Activated naive CD4-positive, alpha-beta T cell treated with anti-CD3 and anti-CD28 coated beads, Interleukin-2, amount 10 ng/mL, durations not matched to agents 7 days and 5 days (primary cell): ENCODE results near the gene ZNF718.
"Not testable (repeated sequence)": the region's sequence is repeated elsewhere in the genome, so short reads cannot be mapped to it uniquely, and the experiment has no call there.

Source experiments
- CTCF ChIA-PET: fragments of 350-600 bp; sonication (Branson Sonifier 250); formaldehyde crosslinking; loops from one replicate; lab custom pipeline; 2021; ENCODE audit warnings: antibody characterized with exemption; lab: Charles Lee
- DNase-seq: peaks from one replicate; pipeline ENCODE4 v3.0.0-alpha.2; 2020
- H3K27ac Mint-ChIP-seq: one replicate; pipeline ENCODE4 v1.8.0; 2021; ENCODE audit warnings: mild to moderate bottlenecking, moderate library complexity, mixed read lengths
- H3K27me3 Mint-ChIP-seq: one replicate; pipeline ENCODE4 v1.8.0; 2021; ENCODE audit warnings: mild to moderate bottlenecking, mixed read lengths
- H3K36me3 Mint-ChIP-seq: one replicate; pipeline ENCODE4 v1.8.0; 2021; ENCODE audit warnings: mixed read lengths
- H3K4me1 Mint-ChIP-seq: one replicate; pipeline ENCODE4 v1.8.0; 2021; ENCODE audit warnings: mixed read lengths
- H3K4me3 Mint-ChIP-seq: one replicate; pipeline ENCODE4 v1.8.0; 2021; ENCODE audit warnings: mild to moderate bottlenecking, moderate library complexity, mixed read lengths
- H3K9me3 Mint-ChIP-seq: one replicate; pipeline ENCODE4 v1.8.0; 2021; ENCODE audit warnings: mixed read lengths

Gene ZNF718

GRCh38 chr4:182225-182624 is 57.9 kb downstream of the ZNF718 start:
- H3K4me1 Mint-ChIP-seq, H3K27me3 Mint-ChIP-seq, H3K4me3 Mint-ChIP-seq, CTCF ChIA-PET, H3K27ac Mint-ChIP-seq, DNase-seq: not testable (repeated sequence)
- Mint-ChIP-seq H3K36me3 (peaks cover 24% of the 10 kb centered on the region), H3K9me3 (peaks cover 74% of the 10 kb centered on the region)

- no peak for DNase-seq
- Mint-ChIP-seq H3K9me3 (peaks cover 66% of the 10 kb centered on the region), H3K4me3 (no peak overlapping the region), H3K36me3 (peaks cover 14% of the 10 kb centered on the region), H3K27me3 (no peaks in the 10 kb centered on the region), H3K4me1 (no peaks in the 10 kb centered on the region), H3K27ac (no peak overlapping the region)
- CTCF ChIA-PET = no interaction called here
These were observed 63.8 kb downstream of the ZNF718 start for GRCh38 chr4:188091-188490.

- H3K36me3 Mint-ChIP-seq, H3K27me3 Mint-ChIP-seq, CTCF ChIA-PET, DNase-seq, H3K4me3 Mint-ChIP-seq, H3K27ac Mint-ChIP-seq, H3K4me1 Mint-ChIP-seq: not testable (repeated sequence)
- peaks cover 66% of the 10 kb centered on the region for H3K9me3 Mint-ChIP-seq
These were observed 70.9 kb downstream of the ZNF718 start for GRCh38 chr4:195159-195558.

- CTCF ChIA-PET = no interaction called here
- H3K9me3 Mint-ChIP-seq = peaks cover 65% of the 10 kb centered on the region
- H3K36me3 Mint-ChIP-seq = peaks cover 16% of the 10 kb centered on the region
- no peak overlapping the region for H3K27ac Mint-ChIP-seq
- no peak overlapping the region for H3K4me3 Mint-ChIP-seq
- H3K27me3 Mint-ChIP-seq = no peaks in the 10 kb centered on the region
- H3K4me1 Mint-ChIP-seq = no peaks in the 10 kb centered on the region
- no peak for DNase-seq
These were observed 76.6 kb downstream of the ZNF718 start for GRCh38 chr4:200936-201335.

GRCh38 chr4:202822-203221 is 78.5 kb downstream of the ZNF718 start:
- Mint-ChIP-seq H3K36me3 (peaks cover 19% of the 10 kb centered on the region), H3K9me3 (peaks cover 62% of the 10 kb centered on the region)
- CTCF ChIA-PET, H3K27me3 Mint-ChIP-seq, H3K4me1 Mint-ChIP-seq, DNase-seq, H3K27ac Mint-ChIP-seq, H3K4me3 Mint-ChIP-seq: not testable (repeated sequence)

GRCh38 chr4:205097-205756 is 80.9 kb downstream of the ZNF718 start:
- CTCF ChIA-PET = no interaction called here
- DNase-seq = no peak
- H3K27ac Mint-ChIP-seq = no peak overlapping the region
- H3K9me3 Mint-ChIP-seq = peaks cover 57% of the 10 kb centered on the region
- no peaks in the 10 kb centered on the region for H3K27me3 Mint-ChIP-seq
- H3K36me3 Mint-ChIP-seq = peaks cover 19% of the 10 kb centered on the region
- peaks cover 18% of the 10 kb centered on the region for H3K4me1 Mint-ChIP-seq
- no peak overlapping the region for H3K4me3 Mint-ChIP-seq

GRCh38 chr4:206054-206453 is 81.8 kb downstream of the ZNF718 start:
- Mint-ChIP-seq H3K27ac (no peak overlapping the region), H3K36me3 (peaks cover 19% of the 10 kb centered on the region), H3K9me3 (peaks cover 55% of the 10 kb centered on the region)

GRCh38 chr4:208416-209096 is 84.3 kb downstream of the ZNF718 start:
- DNase-seq, H3K4me3 Mint-ChIP-seq, H3K27me3 Mint-ChIP-seq, CTCF ChIA-PET, H3K27ac Mint-ChIP-seq: not testable (repeated sequence)
- Mint-ChIP-seq H3K9me3 (peaks cover 46% of the 10 kb centered on the region), H3K36me3 (peaks cover 20% of the 10 kb centered on the region), H3K4me1 (peaks cover 30% of the 10 kb centered on the region)

More at GRCh38 chr4:206054-206453, 81.8 kb downstream of the ZNF718 start:
- DNase-seq = no peak
- CTCF ChIA-PET = no interaction called here
- Mint-ChIP-seq H3K27me3 (no peaks in the 10 kb centered on the region), H3K4me3 (no peak overlapping the region), H3K4me1 (peaks cover 22% of the 10 kb centered on the region)

- CTCF ChIA-PET = no interaction called here
- no peak for DNase-seq
- H3K4me1 Mint-ChIP-seq = peaks cover 32% of the 10 kb centered on the region
- peaks cover 55% of the 10 kb centered on the region for H3K9me3 Mint-ChIP-seq
- peaks cover 19% of the 10 kb centered on the region for H3K36me3 Mint-ChIP-seq
- H3K27ac Mint-ChIP-seq = peak overlapping the region; percentile 82
- no peak overlapping the region for H3K4me3 Mint-ChIP-seq
- no peaks in the 10 kb centered on the region for H3K27me3 Mint-ChIP-seq
These were observed 86.8 kb downstream of the ZNF718 start for GRCh38 chr4:211033-211511.

GRCh38 chr4:212438-213188 is 88.3 kb downstream of the ZNF718 start:
- Mint-ChIP-seq H3K4me1 (peaks cover 31% of the 10 kb centered on the region), H3K27ac (no peak overlapping the region), H3K27me3 (no peaks in the 10 kb centered on the region), H3K9me3 (peaks cover 58% of the 10 kb centered on the region), H3K4me3 (no peak overlapping the region), H3K36me3 (peaks cover 17% of the 10 kb centered on the region)
- CTCF ChIA-PET = no interaction called here
- DNase-seq = no peak

GRCh38 chr4:213189-213535 is 88.9 kb downstream of the ZNF718 start:
- CTCF ChIA-PET, DNase-seq, H3K4me3 Mint-ChIP-seq, H3K27ac Mint-ChIP-seq, H3K27me3 Mint-ChIP-seq: not testable (repeated sequence)
- peaks cover 56% of the 10 kb centered on the region for H3K9me3 Mint-ChIP-seq
- H3K4me1 Mint-ChIP-seq = peaks cover 26% of the 10 kb centered on the region
- H3K36me3 Mint-ChIP-seq = peaks cover 15% of the 10 kb centered on the region
